Measurements from ENCODE around the gene PTEN.
A peak's percentile ranks its signal among the peaks of the same experiment; 100 is the strongest.

PTEN gene

DNA sequence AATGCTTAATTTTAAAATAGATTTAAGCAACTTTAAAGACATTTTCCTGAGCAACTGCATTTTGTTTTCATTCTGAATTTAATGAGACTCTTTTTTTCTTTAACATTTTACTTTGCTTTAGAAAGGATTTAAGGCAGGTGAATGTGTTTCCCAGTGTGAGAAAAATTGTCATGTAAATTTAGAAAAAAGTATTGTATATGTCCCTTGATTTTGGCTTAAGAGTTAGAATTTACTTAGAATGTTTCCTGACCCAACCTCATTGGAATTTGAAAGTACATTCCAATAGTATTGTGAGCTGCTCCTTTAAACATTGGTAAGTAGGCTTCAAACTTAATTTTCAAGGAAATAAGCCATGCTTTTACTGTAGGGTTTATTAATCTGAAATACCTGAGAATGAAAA lies 110.2 kb downstream of the PTEN start (continued):
- TF ChIP-seq ZNF707 (tag by site-specific recombination; IDR thresholded peaks at IDR 0.05) (no peak), ZNF776 (tag by site-specific recombination; IDR thresholded peaks at IDR 0.05; ENCODE audit: borderline replicate concordance) (no peak)

DNA sequence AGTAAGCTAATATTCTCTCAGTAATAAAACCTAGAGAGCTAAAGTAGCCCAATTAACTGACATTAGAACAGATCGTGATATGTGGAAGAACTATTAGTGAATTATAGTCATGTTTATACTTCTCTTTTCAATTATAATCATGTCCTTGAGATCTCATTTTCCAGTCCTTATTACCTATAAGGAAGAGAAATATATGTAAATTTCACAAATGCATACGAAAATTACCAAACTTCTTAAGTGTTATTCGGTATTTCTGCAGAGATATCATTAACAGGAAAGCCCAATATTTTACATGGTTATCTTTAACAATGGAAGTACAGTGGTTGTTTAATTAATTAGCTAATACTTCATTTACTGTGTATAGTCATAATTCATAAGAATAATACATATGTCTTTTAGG lies 110.7 kb downstream of the PTEN start:
- Histone ChIP-seq H3K4me3 (ENCODE audit: low read depth, low read length) (no peak overlapping the region), H3K4me1 (ENCODE audit: control insufficient read depth, insufficient read depth, low read length) (no peaks in the 10 kb centered on the region; the same call in 1 of the 2 replicates), H3K27ac (ENCODE audit: extremely low read depth, low read depth, low read length) (no peak overlapping the region), H3K36me3 (ENCODE audit: control insufficient read depth in 2 of 2, insufficient read depth in 1 of 2, low read length in 2 of 2) (no peaks in the 10 kb centered on the region), H3K9me3 (ENCODE audit: control insufficient read depth, insufficient read depth, low read depth, low read length) (no peaks in the 10 kb centered on the region)
- no peak for TF ChIP-seq ZNF140 (tag by site-specific recombination; IDR thresholded peaks at IDR 0.05)
- no peak for TF ChIP-seq ZNF37A (tag by site-specific recombination; IDR thresholded peaks at IDR 0.05)
- TF ChIP-seq, protein P1, sequence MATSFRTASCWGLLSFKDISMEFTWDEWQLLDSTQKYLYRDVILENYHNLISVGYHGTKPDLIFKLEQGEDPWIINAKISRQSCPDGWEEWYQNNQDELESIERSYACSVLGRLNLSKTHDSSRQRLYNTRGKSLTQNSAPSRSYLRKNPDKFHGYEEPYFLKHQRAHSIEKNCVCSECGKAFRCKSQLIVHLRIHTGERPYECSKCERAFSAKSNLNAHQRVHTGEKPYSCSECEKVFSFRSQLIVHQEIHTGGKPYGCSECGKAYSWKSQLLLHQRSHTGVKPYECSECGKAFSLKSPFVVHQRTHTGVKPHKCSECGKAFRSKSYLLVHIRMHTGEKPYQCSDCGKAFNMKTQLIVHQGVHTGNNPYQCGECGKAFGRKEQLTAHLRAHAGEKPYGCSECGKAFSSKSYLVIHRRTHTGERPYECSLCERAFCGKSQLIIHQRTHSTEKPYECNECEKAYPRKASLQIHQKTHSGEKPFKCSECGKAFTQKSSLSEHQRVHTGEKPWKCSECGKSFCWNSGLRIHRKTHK (tag by site-specific recombination; IDR thresholded peaks at IDR 0.05), result peak; percentile 92
- no peak for TF ChIP-seq ZNF623 (tag by site-specific recombination; IDR thresholded peaks at IDR 0.05)
- TF ChIP-seq, protein P2, sequence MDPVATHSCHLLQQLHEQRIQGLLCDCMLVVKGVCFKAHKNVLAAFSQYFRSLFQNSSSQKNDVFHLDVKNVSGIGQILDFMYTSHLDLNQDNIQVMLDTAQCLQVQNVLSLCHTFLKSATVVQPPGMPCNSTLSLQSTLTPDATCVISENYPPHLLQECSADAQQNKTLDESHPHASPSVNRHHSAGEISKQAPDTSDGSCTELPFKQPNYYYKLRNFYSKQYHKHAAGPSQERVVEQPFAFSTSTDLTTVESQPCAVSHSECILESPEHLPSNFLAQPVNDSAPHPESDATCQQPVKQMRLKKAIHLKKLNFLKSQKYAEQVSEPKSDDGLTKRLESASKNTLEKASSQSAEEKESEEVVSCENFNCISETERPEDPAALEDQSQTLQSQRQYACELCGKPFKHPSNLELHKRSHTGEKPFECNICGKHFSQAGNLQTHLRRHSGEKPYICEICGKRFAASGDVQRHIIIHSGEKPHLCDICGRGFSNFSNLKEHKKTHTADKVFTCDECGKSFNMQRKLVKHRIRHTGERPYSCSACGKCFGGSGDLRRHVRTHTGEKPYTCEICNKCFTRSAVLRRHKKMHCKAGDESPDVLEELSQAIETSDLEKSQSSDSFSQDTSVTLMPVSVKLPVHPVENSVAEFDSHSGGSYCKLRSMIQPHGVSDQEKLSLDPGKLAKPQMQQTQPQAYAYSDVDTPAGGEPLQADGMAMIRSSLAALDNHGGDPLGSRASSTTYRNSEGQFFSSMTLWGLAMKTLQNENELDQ (tag by site-specific recombination; IDR thresholded peaks at IDR 0.05; ENCODE audit: low read depth), result no peak
- no peak for TF ChIP-seq ZNF677 (tag by site-specific recombination; IDR thresholded peaks at IDR 0.05)
- no peak for TF ChIP-seq ZNF529 (tag by site-specific recombination; IDR thresholded peaks at IDR 0.05; ENCODE audit: insufficient replicate concordance)
- ChIA-PET POLR2A (no interaction called here), CTCF (interaction anchor here (0.5 to 1.3 kb wide), 3 partner anchors 19 to 139 kb away, joined by 3 read pairs; no protein-coding TSS in a partner anchor)

DNA sequence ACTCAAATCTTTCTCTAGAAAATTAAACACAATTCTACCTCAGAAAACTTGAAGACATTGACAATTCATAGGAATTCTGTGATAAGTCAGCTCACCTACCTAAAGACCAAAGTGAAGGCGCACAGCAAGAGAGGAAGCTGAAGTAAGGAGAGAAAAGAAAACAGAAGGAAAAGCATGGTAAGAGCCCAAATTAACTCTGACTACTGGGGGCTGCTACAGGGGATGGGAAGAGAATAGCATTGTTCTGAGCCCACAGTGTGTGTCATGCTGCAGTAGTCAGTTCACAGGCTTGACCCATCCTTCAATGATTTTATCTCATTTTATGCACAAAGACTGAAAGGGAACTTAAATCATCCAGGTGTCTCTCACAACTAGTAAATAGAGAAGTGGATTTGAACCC lies 111.3 kb downstream of the PTEN start:
- CTCF ChIA-PET, result interaction anchor here (0.5 to 0.6 kb wide), 2 partner anchors 19 to 94 kb away, joined by 3 read pairs; no protein-coding TSS in a partner anchor
- no peak overlapping the region for H3K27ac ChIP-seq (ENCODE audit: extremely low read depth, low read depth, low read length)

More for the DNA sequence above, 111.3 kb downstream of the PTEN start:
- POLR2A ChIA-PET, result no interaction called here
- H3K4me3 ChIP-seq (ENCODE audit: low read depth, low read length), result no peak overlapping the region
- TF ChIP-seq MZF1 (tag by site-specific recombination; IDR thresholded peaks at IDR 0.05; ENCODE audit: borderline replicate concordance) (no peak), ZNF529 (tag by site-specific recombination; IDR thresholded peaks at IDR 0.05; ENCODE audit: insufficient replicate concordance) (no peak), ZNF324 (tag by site-specific recombination; IDR thresholded peaks at IDR 0.05) (no peak), ZNF596 (tag by site-specific recombination; IDR thresholded peaks at IDR 0.05) (no peak), GLIS2 (tag by site-specific recombination; IDR thresholded peaks at IDR 0.05) (no peak), ZNF785 (tag by site-specific recombination; IDR thresholded peaks at IDR 0.05) (no peak)
- TF ChIP-seq, protein P3, sequence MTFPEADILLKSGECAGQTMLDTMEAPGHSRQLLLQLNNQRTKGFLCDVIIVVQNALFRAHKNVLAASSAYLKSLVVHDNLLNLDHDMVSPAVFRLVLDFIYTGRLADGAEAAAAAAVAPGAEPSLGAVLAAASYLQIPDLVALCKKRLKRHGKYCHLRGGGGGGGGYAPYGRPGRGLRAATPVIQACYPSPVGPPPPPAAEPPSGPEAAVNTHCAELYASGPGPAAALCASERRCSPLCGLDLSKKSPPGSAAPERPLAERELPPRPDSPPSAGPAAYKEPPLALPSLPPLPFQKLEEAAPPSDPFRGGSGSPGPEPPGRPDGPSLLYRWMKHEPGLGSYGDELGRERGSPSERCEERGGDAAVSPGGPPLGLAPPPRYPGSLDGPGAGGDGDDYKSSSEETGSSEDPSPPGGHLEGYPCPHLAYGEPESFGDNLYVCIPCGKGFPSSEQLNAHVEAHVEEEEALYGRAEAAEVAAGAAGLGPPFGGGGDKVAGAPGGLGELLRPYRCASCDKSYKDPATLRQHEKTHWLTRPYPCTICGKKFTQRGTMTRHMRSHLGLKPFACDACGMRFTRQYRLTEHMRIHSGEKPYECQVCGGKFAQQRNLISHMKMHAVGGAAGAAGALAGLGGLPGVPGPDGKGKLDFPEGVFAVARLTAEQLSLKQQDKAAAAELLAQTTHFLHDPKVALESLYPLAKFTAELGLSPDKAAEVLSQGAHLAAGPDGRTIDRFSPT (tag by site-specific recombination; IDR thresholded peaks at IDR 0.05), result no peak
- TF ChIP-seq, protein P4, sequence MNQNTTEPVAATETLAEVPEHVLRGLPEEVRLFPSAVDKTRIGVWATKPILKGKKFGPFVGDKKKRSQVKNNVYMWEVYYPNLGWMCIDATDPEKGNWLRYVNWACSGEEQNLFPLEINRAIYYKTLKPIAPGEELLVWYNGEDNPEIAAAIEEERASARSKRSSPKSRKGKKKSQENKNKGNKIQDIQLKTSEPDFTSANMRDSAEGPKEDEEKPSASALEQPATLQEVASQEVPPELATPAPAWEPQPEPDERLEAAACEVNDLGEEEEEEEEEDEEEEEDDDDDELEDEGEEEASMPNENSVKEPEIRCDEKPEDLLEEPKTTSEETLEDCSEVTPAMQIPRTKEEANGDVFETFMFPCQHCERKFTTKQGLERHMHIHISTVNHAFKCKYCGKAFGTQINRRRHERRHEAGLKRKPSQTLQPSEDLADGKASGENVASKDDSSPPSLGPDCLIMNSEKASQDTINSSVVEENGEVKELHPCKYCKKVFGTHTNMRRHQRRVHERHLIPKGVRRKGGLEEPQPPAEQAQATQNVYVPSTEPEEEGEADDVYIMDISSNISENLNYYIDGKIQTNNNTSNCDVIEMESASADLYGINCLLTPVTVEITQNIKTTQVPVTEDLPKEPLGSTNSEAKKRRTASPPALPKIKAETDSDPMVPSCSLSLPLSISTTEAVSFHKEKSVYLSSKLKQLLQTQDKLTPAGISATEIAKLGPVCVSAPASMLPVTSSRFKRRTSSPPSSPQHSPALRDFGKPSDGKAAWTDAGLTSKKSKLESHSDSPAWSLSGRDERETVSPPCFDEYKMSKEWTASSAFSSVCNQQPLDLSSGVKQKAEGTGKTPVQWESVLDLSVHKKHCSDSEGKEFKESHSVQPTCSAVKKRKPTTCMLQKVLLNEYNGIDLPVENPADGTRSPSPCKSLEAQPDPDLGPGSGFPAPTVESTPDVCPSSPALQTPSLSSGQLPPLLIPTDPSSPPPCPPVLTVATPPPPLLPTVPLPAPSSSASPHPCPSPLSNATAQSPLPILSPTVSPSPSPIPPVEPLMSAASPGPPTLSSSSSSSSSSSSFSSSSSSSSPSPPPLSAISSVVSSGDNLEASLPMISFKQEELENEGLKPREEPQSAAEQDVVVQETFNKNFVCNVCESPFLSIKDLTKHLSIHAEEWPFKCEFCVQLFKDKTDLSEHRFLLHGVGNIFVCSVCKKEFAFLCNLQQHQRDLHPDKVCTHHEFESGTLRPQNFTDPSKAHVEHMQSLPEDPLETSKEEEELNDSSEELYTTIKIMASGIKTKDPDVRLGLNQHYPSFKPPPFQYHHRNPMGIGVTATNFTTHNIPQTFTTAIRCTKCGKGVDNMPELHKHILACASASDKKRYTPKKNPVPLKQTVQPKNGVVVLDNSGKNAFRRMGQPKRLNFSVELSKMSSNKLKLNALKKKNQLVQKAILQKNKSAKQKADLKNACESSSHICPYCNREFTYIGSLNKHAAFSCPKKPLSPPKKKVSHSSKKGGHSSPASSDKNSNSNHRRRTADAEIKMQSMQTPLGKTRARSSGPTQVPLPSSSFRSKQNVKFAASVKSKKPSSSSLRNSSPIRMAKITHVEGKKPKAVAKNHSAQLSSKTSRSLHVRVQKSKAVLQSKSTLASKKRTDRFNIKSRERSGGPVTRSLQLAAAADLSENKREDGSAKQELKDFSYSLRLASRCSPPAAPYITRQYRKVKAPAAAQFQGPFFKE (tag by site-specific recombination; IDR thresholded peaks at IDR 0.05; ENCODE audit: borderline replicate concordance), result no peak
- no peaks in the 10 kb centered on the region for H3K36me3 ChIP-seq (ENCODE audit: control insufficient read depth in 2 of 2, insufficient read depth in 1 of 2, low read length in 2 of 2)
- no peaks in the 10 kb centered on the region; the same call in 1 of the 2 replicates for H3K4me1 ChIP-seq (ENCODE audit: control insufficient read depth, insufficient read depth, low read length)
- H3K9me3 ChIP-seq (ENCODE audit: control insufficient read depth, insufficient read depth, low read depth, low read length), result no peaks in the 10 kb centered on the region

Measured in HEK293 (cell line).